NOMO-1 (cell line): ENCODE results near the gene PLXNB3.
"Not testable (repeated sequence)": the region's sequence is repeated elsewhere in the genome, so short reads cannot be mapped to it uniquely, and the experiment has no call there.

Experiments used
- DNase-seq, 2 experiments: peaks; one replicate each; lab custom pipeline; 2025; ENCODE audit not compliant: unreplicated experiment in 2 of 2; lab: John Stamatoyannopoulos, UW

The PLXNB3 gene

DNA sequence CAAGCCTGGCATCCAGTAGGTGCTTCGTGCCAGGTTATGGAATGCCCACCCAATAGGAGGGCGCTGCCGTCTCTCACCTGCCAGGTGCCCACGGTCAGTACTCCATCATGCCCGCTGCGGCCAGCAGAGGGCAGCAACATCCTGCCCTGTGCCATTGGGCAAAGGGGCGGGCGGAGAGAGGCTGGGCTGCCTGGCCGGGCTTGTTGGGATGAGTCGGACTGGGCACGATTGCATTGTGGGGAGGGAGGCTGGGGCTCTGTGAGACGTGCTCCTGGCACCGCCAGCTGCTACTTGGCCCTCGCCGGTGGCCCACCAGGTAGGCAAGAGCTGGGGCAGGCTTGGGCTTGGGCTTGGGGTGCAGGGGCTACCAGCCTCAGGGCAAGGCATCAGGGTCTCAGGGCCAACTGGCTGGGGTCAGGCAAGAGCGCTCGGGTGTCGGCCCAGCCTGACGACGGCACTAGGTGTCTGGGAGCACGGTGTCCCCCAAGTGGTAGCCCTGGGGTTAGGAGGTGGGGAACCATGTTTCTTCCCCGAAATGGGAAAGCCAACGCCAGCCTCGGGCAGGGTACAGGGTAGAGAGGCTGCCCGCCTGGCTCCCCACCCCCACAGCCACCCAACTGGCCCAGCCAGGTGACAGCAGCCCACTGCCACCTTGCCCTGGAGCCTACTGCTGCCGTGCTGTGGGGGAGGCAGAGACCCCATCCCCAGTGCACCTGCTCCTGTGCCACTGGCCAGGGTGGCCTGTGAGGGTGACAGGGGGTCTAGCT lies at the start of gene PLXNB3:
PLXNB3 (plus strand) TSS at position 261 of the 767 bp plus-strand sequence. CDS start 1,287 bp downstream, outside the sequence.
- peak; percentile 48 to 52 for DNase-seq

DNA sequence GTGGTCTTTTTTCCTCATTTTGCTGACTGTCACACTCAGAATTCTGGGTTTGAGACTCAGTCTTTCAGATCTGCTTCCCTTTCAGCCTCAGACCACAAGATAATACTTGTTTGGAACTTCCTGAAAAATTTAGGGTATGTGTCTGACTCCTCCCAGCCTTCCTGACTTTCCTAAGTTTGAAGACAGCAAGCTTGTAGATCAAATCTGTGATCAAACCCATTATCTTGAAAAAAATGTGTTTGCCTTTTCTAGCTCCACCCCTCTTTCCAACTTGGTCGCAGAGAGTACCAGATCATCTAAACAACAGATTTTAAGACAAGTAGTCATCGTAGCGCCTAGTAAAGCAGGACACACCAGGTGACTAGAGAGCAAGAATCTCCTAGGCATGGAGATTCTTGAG lies 49.8 kb upstream of the PLXNB3 start:
- no peak for DNase-seq

DNA sequence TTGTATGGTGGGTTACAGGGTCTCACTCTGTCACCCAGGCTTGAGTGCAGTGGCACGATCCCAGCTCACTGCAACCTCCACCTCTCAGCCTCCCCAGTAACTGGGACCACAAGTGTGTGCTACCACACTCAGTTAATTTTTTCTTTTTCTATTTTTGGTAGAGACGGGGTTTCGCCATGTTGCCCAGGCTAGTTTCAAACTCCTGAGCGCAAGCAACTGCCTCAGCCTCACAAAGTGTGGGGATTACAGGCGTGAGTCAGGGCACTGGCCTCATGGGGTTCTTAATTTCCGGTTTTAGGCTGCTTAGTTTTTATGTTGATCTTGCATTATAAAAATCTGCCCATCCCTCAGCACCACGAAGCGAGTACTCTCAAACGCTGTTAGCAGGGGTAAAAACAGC lies 46.6 kb upstream of the PLXNB3 start:
- DNase-seq, result no peak

GRCh38 chrX:153719238-153719637 lies 44.8 kb upstream of the PLXNB3 start:
- no peak for DNase-seq

DNA sequence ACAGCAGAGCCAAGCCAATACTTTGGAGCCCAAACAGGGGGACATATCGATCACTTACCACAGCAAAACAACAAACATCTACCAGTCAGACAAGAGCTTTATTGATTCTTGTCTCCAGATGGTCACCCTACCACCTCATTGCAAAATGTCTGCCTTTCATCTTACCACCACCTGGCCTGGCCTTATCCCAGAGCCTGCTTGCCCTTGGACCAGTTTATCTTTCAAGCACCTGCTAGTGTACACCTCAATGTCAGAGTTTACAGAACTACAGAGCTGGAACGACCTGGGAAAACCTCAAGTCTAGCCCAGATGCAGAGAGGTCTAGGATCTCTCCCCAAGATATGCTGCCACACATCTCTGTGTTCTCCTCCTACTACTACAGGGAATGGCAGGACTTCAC lies 44.3 kb upstream of the PLXNB3 start:
- no peak for DNase-seq

- peak in 1 of 2 experiments; percentile 20 for DNase-seq
Observed at GRCh38 chrX:153722704-153723350, 41.2 kb upstream of the PLXNB3 start.

- DNase-seq, result peak; percentile 16 to 19
Observed at GRCh38 chrX:153723351-153724251, 40.4 kb upstream of the PLXNB3 start.

GRCh38 chrX:153724252-153725038 lies 39.6 kb upstream of the PLXNB3 start, which contains the start of the genes ABCD1 and BCAP31:
Gene ABCD1, plus strand, starts transcription at chrX:153724856. Its CDS starts 411 bp downstream, at chrX:153725267.
Gene BCAP31, minus strand, starts transcription at chrX:153724387. Its CDS starts 1,143 bp downstream, at chrX:153723244.
- DNase-seq, result peak; percentile 69 to 81

- peak in 1 of 2 experiments; percentile 4 for DNase-seq
Observed at GRCh38 chrX:153725039-153725831, 38.8 kb upstream of the PLXNB3 start.

DNA sequence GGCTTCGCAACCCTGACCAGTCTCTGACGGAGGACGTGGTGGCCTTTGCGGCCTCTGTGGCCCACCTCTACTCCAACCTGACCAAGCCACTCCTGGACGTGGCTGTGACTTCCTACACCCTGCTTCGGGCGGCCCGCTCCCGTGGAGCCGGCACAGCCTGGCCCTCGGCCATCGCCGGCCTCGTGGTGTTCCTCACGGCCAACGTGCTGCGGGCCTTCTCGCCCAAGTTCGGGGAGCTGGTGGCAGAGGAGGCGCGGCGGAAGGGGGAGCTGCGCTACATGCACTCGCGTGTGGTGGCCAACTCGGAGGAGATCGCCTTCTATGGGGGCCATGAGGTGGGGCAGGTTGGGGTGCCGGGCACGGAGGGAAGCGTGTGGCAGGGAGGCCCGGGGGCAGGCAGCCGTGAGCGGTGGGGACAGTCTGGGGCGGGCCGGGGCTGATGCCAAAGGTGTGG lies 38.2 kb upstream of the PLXNB3 start:
- DNase-seq, result no peak

DNA sequence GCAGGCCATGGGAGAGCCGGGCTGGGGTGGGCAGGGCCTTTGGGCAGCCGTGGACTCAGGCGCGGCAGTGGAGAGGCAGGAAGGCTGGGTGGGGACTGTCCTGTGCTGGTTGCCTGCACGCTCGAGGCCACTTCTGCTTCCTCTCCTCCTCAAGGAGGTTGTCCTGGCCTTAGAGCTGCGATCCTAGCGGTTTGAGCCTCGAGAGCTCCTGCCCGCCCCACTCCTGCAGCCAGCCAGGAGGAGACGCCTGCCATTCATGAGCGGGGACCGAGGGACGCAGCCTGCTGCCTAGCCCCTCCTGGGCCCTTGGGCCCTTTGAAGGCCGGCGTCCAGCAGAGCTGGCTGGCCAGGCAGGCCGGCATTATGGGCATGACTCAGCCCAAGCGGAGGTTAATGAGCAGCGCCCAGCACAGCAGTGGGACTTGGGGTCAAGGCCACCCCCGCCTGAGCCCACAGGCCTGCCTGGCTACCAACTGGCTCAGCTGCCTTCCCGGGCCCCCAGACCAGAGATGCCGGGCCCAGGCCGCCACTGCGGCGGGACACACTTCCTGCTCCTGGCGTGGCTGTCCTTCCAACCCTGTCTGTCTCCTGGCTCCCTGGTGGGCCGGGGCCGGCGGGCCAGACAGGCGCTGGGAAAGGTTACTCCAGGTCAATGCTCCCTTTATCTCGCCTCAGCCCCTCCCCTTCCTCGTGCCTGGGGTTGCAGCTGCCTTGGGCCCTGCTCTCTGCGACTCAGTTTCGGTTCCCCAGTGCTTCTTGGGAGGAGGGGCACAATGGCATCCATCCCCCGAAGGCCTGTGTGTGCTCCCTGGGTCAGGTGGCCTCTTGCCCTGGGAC lies 37.5 kb upstream of the PLXNB3 start:
- peak; percentile 82 to 86 for DNase-seq

DNA sequence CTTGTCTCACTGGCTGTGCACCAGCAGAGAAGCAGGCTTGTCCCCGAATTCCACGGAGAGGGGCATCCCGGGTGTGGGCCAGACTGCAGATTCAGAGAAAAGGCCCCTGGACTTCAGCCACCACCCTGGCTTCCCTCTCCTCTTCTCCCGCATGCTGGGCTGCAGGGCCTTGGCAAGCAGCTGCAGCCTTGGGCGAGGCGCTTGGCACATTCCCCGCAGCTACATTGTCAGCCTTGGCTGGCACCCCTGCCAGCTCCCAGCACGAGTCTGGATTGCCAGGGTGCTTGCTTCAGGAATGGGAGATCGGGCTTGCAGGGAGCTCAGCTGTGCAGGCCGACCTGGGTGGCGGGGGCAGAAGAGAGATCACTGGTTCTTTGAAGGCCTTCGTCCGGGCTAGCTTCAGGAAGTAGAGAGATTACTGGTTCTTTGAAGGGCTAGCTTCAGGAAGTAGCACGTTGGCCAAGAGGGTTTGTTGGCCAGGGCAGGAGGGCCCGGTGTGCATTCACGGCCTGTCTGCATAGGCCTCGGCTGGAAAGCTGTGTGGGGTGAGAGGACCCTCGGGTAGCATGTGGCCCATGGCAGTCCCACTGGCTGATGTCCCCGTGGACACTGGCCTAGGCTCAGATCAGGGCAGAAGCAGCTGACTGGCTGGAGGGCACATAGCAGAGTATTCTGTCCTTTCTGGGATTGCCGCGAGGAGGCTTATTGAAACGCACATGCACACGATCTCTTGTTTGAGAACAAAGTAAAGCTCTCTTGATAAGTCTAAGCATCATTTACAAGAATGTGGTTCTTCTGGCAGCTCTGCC lies 36.7 kb upstream of the PLXNB3 start:
- peak; percentile 20 to 36 for DNase-seq

- no peak for DNase-seq
Observed at GRCh38 chrX:153728095-153728494, 36.0 kb upstream of the PLXNB3 start.

GRCh38 chrX:153728951-153729631 lies 35.0 kb upstream of the PLXNB3 start:
- DNase-seq, result no peak

- not testable (repeated sequence) for DNase-seq
Observed at GRCh38 chrX:153730115-153730514, 33.9 kb upstream of the PLXNB3 start.

- DNase-seq, result peak; percentile 3 to 6
Observed at GRCh38 chrX:153731117-153731844, 32.8 kb upstream of the PLXNB3 start.
